Hair follicular keratinocyte (primary cell): ENCODE measurements around the gene ERO1B. TPM values are rescaled to one million over a fixed set of nuclear protein-coding genes. Genes with fewer than 3 reads are reported as not detected.

Source experiments
- total RNA-seq: library from RNA; depleted of rRNA; stranded (reverse); fragments of >200 nt; gene quantifications from 2 replicates; pipeline ENCODE4 v1.2.3, GENCODE V29; 2015

Gene ERO1B
- 2.0 and 3.9 TPM in 2 replicates for total RNA-seq

GRCh38 chr1:236281654-236282424 lies at the start of gene ERO1B:
Gene ERO1B (minus strand): TSS chr1:236281958. CDS start chr1:236281783, 175 bp downstream.

Other genes with a start within 250 kb of the ERO1B start
- 4.6 and 8.4 TPM in 2 replicates for gene NID1, start 216.9 kb downstream of the ERO1B start, total RNA-seq
- gene GPR137B, start 139.4 kb downstream of the ERO1B start, total RNA-seq = 7.0 and 10.8 TPM in 2 replicates
- gene EDARADD, start 112.3 kb upstream of the ERO1B start, total RNA-seq = 4.7 and 8.0 TPM in 2 replicates
- gene LGALS8, start 242.0 kb upstream of the ERO1B start, total RNA-seq = 24.6 and 35.8 TPM in 2 replicates